Activated T-helper 1 cell treated with anti-CD3 and anti-CD28 coated beads, Interleukin-12 subunit alpha, Interleukin-12 subunit beta, Interleukin-2, Interleukin-4 antibody, amounts not matched to agents 30 ng/mL and 10 ng/mL and 1 ng/mL, durations not matched to agents 14 hours and 24 hours and 36 hours (primary cell): ENCODE data around the gene TUBGCP3. TPM values are rescaled to one million over a fixed set of nuclear protein-coding genes. Genes with fewer than 3 reads are reported as not detected.

Experiments
- DNase-seq: peaks from one replicate; pipeline ENCODE4 v3.0.0; 2021; ENCODE audit warnings: low spot score
- H3K27ac Mint-ChIP-seq: one replicate; pipeline ENCODE4 v1.8.0; 2021; ENCODE audit warnings: mild to moderate bottlenecking, mixed read lengths
- H3K27me3 Mint-ChIP-seq: one replicate; pipeline ENCODE4 v1.8.0; 2022; ENCODE audit warnings: mild to moderate bottlenecking, moderate library complexity, mixed read lengths; ENCODE audit not compliant: insufficient read depth
- H3K36me3 Mint-ChIP-seq: one replicate; pipeline ENCODE4 v1.8.0; 2021; ENCODE audit warnings: low read depth, mixed read lengths
- H3K4me1 Mint-ChIP-seq: one replicate; pipeline ENCODE4 v1.8.0; 2021; ENCODE audit warnings: low read depth, mixed read lengths
- H3K4me3 Mint-ChIP-seq: one replicate; pipeline ENCODE4 v1.8.0; 2021; ENCODE audit warnings: mild to moderate bottlenecking, moderate library complexity, mixed read lengths
- H3K9me3 Mint-ChIP-seq: one replicate; pipeline ENCODE4 v1.8.0; 2021; ENCODE audit warnings: mixed read lengths
- intact Hi-C: fragments of 100-400 bp; cut with micrococcal nuclease; formaldehyde crosslinking; loops from one replicate; pipeline ENCODE4 v1.15.1; 2024
- total RNA-seq: library from RNA; stranded (reverse); gene quantifications from 2 replicates; pipeline ENCODE4 v1.2.3, GENCODE V29; 2022

Gene TUBGCP3
- total RNA-seq, 1 donor from 2014 or later, result 67.4 TPM

DNA sequence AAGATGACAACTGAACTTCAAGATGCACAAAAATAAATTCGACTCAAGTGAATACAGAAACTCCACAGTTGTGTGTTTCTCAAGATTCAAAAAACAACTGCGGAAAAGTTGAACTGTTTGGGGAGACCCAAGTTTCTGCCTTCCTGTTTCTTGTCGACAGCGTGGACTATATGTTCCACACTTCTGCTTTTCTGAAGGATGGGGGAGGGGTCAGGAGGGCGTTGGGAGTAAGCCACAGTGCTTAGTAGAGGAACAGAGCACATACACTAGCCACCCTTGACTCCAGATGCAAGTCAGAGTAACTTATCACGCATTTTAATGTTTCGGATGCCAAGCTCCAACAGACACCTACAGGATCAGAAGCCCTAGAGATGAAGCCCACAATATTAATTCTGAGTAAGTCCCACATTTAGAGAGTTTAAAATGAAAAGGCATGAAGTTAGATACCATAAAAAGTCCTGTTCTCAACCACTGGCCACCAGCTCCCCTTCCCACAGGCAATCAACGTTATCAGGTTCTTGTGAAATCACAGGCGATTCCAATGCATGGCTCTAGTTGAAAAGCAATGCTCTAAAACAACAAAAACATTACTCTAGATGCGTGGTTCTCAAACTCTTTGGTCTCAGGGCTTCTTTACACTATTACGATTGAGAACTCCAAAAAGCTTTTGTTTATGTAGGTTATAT, 4.2 kb downstream of the TUBGCP3 start:
- no peak overlapping the region for H3K27ac Mint-ChIP-seq
- intact Hi-C loops, result no loop called here

DNA sequence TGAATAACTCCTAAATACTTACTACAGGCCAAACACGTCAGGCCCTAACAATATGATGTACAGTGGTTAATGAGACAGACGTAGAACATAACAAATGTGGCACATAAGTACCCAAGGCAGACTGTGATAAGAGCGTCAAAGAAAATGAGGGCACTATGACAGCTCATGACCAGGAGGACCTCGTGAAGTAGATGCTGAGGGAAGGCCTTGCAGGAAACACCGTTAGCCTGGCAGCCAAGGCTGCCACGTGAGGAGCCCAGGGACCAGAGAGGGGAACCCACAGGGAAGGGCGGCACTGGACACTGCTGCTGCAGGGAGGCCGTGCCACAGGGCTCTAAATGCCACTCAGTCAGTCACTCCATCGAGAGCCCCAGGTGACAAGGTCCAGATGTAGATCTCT, 5.7 kb downstream of the TUBGCP3 start:
- Mint-ChIP-seq H3K4me3 (no peak overlapping the region), H3K36me3 (peaks cover 25% of the 10 kb centered on the region), H3K9me3 (peaks cover 6% of the 10 kb centered on the region), H3K4me1 (peaks cover 43% of the 10 kb centered on the region), H3K27me3 (no peaks in the 10 kb centered on the region), H3K27ac (no peak overlapping the region)
- DNase-seq, result no peak
- intact Hi-C loops, result no loop called here

More for the DNA sequence above, 4.2 kb downstream of the TUBGCP3 start:
- Mint-ChIP-seq H3K4me1 (peaks cover 48% of the 10 kb centered on the region), H3K4me3 (no peak overlapping the region), H3K9me3 (peaks cover 3% of the 10 kb centered on the region), H3K27me3 (no peaks in the 10 kb centered on the region), H3K36me3 (peaks cover 24% of the 10 kb centered on the region)
- no peak for DNase-seq

GRCh38 chr13:112580912-112581311, 7.0 kb downstream of the TUBGCP3 start:
- intact Hi-C loops, result no loop called here
- H3K4me1 Mint-ChIP-seq, result peaks cover 36% of the 10 kb centered on the region
- H3K27ac Mint-ChIP-seq, result no peak overlapping the region
- H3K27me3 Mint-ChIP-seq, result no peaks in the 10 kb centered on the region
- no peak for DNase-seq
- H3K9me3 Mint-ChIP-seq, result peaks cover 6% of the 10 kb centered on the region
- no peak overlapping the region for H3K4me3 Mint-ChIP-seq
- H3K36me3 Mint-ChIP-seq, result peaks cover 24% of the 10 kb centered on the region

- Mint-ChIP-seq H3K36me3 (peaks cover 24% of the 10 kb centered on the region), H3K4me3 (no peak overlapping the region), H3K9me3 (peaks cover 6% of the 10 kb centered on the region), H3K27ac (no peak overlapping the region), H3K4me1 (peaks cover 43% of the 10 kb centered on the region), H3K27me3 (no peaks in the 10 kb centered on the region)
- no peak for DNase-seq
- intact Hi-C loops, result no loop called here
These were observed 7.7 kb downstream of the TUBGCP3 start for GRCh38 chr13:112580211-112580610.

DNA sequence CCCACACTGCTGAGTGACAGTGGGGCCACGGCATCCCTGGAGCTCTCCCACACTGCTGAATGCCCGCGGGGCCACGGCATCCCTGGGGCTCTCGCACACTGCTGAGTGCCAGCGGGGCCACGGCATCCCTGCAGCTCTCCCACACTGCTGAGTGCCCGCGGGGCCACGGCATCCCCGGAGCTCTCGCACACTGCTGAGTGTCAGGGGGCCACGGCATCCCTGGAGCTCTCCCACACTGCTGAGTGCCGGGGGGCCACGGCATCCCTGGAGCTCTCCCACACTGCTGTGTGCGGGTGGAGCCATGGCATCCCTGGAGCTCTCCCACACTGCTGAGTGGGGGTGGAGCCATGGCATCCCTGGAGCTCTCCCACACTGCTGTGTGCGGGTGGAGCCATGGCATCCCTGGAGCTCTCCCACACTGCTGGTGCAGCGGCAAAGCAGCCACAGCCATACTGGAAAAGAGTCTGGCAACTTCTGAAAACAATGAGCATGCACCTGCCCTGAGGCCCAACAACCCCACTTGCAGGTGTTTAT, 8.6 kb downstream of the TUBGCP3 start:
- H3K4me1 Mint-ChIP-seq, result peaks cover 52% of the 10 kb centered on the region
- H3K27ac Mint-ChIP-seq, result no peak overlapping the region
- peaks cover 24% of the 10 kb centered on the region for H3K36me3 Mint-ChIP-seq

GRCh38 chr13:112576768-112577167, 11.2 kb downstream of the TUBGCP3 start:
- Mint-ChIP-seq H3K27me3 (no peaks in the 10 kb centered on the region), H3K4me1 (peaks cover 53% of the 10 kb centered on the region), H3K9me3 (peaks cover 6% of the 10 kb centered on the region), H3K36me3 (peaks cover 16% of the 10 kb centered on the region), H3K27ac (no peak overlapping the region), H3K4me3 (no peak overlapping the region)
- no peak for DNase-seq
- intact Hi-C loops, result no loop called here

More for the DNA sequence above, 8.6 kb downstream of the TUBGCP3 start:
- intact Hi-C loops, result no loop called here
- H3K9me3 Mint-ChIP-seq, result peaks cover 6% of the 10 kb centered on the region
- DNase-seq, result no peak
- no peaks in the 10 kb centered on the region for H3K27me3 Mint-ChIP-seq
- H3K4me3 Mint-ChIP-seq, result no peak overlapping the region

GRCh38 chr13:112576191-112576590, 11.8 kb downstream of the TUBGCP3 start:
- Mint-ChIP-seq H3K27me3 (no peaks in the 10 kb centered on the region), H3K4me3 (no peak overlapping the region), H3K27ac (no peak overlapping the region), H3K9me3 (peaks cover 6% of the 10 kb centered on the region), H3K4me1 (peaks cover 50% of the 10 kb centered on the region), H3K36me3 (peaks cover 14% of the 10 kb centered on the region)
- no peak for DNase-seq
- intact Hi-C loops, result no loop called here

DNA sequence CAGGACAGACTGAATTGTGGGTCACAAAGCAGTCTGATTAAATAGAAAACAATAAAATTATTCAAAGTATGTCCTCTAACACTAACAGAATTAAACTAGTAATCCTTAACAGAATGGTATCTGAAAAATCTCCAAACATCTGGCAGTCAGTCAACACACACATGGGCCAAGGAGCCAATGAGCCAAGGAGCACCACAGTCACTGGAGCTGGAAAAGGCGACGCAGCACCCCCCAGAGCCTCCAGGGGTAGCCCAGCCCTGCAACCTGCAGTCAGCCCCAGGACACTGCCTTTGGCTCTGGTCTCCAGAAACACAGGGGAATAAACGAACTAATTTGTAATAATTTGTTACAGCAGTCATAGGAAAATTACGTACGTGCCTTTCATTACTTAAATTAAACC, 12.3 kb downstream of the TUBGCP3 start:
- Mint-ChIP-seq H3K27ac (no peak overlapping the region), H3K36me3 (peaks cover 14% of the 10 kb centered on the region), H3K4me3 (no peak overlapping the region), H3K9me3 (peaks cover 6% of the 10 kb centered on the region), H3K4me1 (peaks cover 51% of the 10 kb centered on the region), H3K27me3 (no peaks in the 10 kb centered on the region)
- no peak for DNase-seq
- intact Hi-C loops, result no loop called here

GRCh38 chr13:112574834-112575613, 12.9 kb downstream of the TUBGCP3 start:
- peaks cover 53% of the 10 kb centered on the region for H3K4me1 Mint-ChIP-seq
- peaks cover 14% of the 10 kb centered on the region for H3K36me3 Mint-ChIP-seq
- H3K4me3 Mint-ChIP-seq, result no peak overlapping the region
- intact Hi-C loops, result no loop called here
- no peak for DNase-seq
- peaks cover 6% of the 10 kb centered on the region for H3K9me3 Mint-ChIP-seq
- no peaks in the 10 kb centered on the region for H3K27me3 Mint-ChIP-seq
- H3K27ac Mint-ChIP-seq, result no peak overlapping the region

- H3K36me3 Mint-ChIP-seq, result peaks cover 14% of the 10 kb centered on the region
- H3K27me3 Mint-ChIP-seq, result no peaks in the 10 kb centered on the region
- no peak overlapping the region for H3K4me3 Mint-ChIP-seq
- peak overlapping the region; percentile 36 for H3K27ac Mint-ChIP-seq
- peaks cover 6% of the 10 kb centered on the region for H3K9me3 Mint-ChIP-seq
- no peak for DNase-seq
- intact Hi-C loops, result no loop called here
- H3K4me1 Mint-ChIP-seq, result peaks cover 51% of the 10 kb centered on the region
These were observed 13.5 kb downstream of the TUBGCP3 start for GRCh38 chr13:112574416-112574815.

DNA sequence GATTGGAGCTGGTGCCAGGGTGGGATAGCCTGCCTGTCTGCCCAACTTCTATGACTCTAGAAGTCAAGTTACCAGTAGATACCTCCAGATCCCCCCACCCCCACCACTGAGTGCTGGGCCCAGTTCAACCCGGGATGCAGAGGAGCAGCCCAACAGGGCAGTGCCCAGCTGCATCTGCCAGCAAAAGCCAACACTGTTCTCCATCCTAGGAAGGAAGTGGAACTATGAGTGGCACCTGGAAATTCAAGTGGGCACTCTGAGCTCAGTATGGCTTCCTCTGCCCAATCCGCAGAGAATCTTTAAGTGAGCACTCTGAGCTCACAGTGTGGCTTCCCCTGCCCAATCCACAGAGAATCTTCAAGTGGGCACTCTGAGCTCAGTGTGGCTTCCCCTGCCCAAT, 14.2 kb downstream of the TUBGCP3 start:
- H3K4me3 Mint-ChIP-seq, result no peak overlapping the region
- intact Hi-C loops, result no loop called here
- DNase-seq, result no peak
- no peak overlapping the region for H3K27ac Mint-ChIP-seq
- H3K4me1 Mint-ChIP-seq, result peaks cover 54% of the 10 kb centered on the region
- peaks cover 16% of the 10 kb centered on the region for H3K36me3 Mint-ChIP-seq
- H3K9me3 Mint-ChIP-seq, result peaks cover 3% of the 10 kb centered on the region
- H3K27me3 Mint-ChIP-seq, result no peaks in the 10 kb centered on the region

- no peak for DNase-seq
- H3K27me3 Mint-ChIP-seq, result no peaks in the 10 kb centered on the region
- H3K4me1 Mint-ChIP-seq, result peaks cover 51% of the 10 kb centered on the region
- intact Hi-C loops, result no loop called here
- no peaks in the 10 kb centered on the region for H3K9me3 Mint-ChIP-seq
- H3K36me3 Mint-ChIP-seq, result peaks cover 15% of the 10 kb centered on the region
- no peak overlapping the region for H3K27ac Mint-ChIP-seq
- no peak overlapping the region for H3K4me3 Mint-ChIP-seq
These were observed 15.6 kb downstream of the TUBGCP3 start for GRCh38 chr13:112572366-112572765.

- Mint-ChIP-seq H3K27me3 (no peaks in the 10 kb centered on the region), H3K27ac (no peak overlapping the region), H3K4me1 (peaks cover 35% of the 10 kb centered on the region), H3K4me3 (no peak overlapping the region), H3K9me3 (no peaks in the 10 kb centered on the region), H3K36me3 (peaks cover 18% of the 10 kb centered on the region)
- no peak for DNase-seq
- intact Hi-C loops, result no loop called here
These were observed 18.1 kb downstream of the TUBGCP3 start for GRCh38 chr13:112569821-112570220.
